GM13976 (cell line): Measurements from ENCODE around the gene EQTN.
A peak's percentile ranks its signal among the peaks of the same experiment; 100 is the strongest.

Source experiments
- DNase-seq: peaks from one replicate; pipeline ENCODE4 v3.0.0; 2012; ENCODE audit warnings: low spot score
- CTCF ChIP-seq: IDR thresholded peaks from 2 replicates; pipeline ENCODE4 v1.5.1; 2012; ENCODE audit warnings: borderline replicate concordance, mild to moderate bottlenecking; ENCODE audit not compliant: insufficient read depth; ENCODE audit errors: extremely low read depth, missing control alignments, control extremely low read depth
- in situ Hi-C: fragments of 300-500 bp; cut with MboI; formaldehyde crosslinking; loops from one replicate; pipeline ENCODE4 v1.12.0; 2022; ENCODE audit warnings: low sequenced_read_pairs, mixed read lengths, inconsistent platforms; ENCODE audit not compliant: unreplicated experiment

Gene EQTN

DNA sequence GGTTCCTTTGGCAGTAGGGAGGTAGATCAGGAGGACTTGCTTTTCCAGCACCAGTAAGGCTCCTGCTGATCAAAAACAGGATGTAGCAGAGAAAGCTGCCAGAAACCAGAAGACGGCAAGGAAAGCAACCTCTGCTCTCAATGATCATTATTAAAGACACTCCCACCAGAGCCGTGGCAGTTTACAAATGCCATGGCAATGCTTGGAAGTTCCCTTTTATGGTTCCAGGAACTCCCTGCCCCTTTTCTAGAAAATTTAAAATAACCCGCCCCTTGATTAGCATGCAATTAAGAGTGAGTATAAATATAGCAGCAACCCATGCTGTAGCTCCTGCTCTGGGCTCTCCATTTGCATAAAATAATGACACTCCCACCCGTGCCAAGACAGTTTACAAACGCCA lies 16.1 kb downstream of the EQTN start:
- no peak for TF ChIP-seq CTCF
- DNase-seq: no peak
- in situ Hi-C loops: loop anchor here (25.0 kb wide), 1 partner anchor 244 kb away; no protein-coding TSS in a partner anchor

GRCh38 chr9:27280249-27280648 lies 16.7 kb downstream of the EQTN start:
- no peak for TF ChIP-seq CTCF
- no peak for DNase-seq
- in situ Hi-C loops: loop anchor here (25.0 kb wide), 1 partner anchor 243 kb away; no protein-coding TSS in a partner anchor

GRCh38 chr9:27279611-27280010 lies 17.3 kb downstream of the EQTN start:
- no peak for DNase-seq
- in situ Hi-C loops: loop anchor here (25.0 kb wide), 1 partner anchor 242 kb away; no protein-coding TSS in a partner anchor
- no peak for TF ChIP-seq CTCF

GRCh38 chr9:27278374-27278773 lies 18.6 kb downstream of the EQTN start:
- TF ChIP-seq CTCF: no peak
- DNase-seq: no peak
- in situ Hi-C loops: loop anchor here (25.0 kb wide), 1 partner anchor 241 kb away; no protein-coding TSS in a partner anchor

DNA sequence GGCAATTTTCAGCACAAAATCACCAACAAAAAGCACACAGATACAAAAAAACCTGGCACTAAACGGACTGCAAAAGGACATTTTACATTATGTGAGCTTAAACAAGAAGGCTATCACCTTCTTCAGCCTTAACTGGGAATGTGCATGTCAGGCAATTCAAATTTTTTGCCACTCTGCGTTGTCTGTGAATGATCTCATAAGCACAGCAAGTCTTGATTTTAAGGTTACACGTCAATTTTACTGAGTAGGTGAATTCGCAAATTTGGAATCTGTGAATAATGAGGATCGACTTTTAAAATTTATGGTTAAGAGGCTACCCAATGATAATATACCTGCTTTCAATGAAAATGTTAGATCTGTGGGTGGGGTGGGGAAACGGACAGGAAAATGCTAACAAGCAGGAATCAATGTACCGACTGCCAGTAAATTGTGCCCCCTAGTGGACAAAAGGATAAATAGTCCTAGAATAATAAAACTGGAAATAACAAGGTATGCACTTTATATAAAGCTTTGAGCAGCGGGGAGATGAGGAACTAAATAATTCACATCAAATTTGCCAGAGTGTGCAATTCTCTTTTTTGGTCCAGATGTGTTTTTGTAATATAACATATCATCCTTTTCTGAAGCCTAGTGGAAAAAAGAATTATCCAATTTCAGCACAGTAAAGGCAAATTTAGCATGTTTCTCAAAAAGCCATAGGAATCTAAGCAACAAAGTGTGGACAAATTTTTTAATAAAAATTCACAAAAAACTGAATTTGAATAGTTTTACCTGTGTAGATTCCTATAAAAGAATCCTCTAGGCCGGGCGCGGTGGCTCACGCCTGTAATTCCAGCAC lies 20.5 kb downstream of the EQTN start:
- DNase-seq: peak; percentile 55
- in situ Hi-C loops: loop anchor here (25.0 kb wide), 1 partner anchor 239 kb away; no protein-coding TSS in a partner anchor

DNA sequence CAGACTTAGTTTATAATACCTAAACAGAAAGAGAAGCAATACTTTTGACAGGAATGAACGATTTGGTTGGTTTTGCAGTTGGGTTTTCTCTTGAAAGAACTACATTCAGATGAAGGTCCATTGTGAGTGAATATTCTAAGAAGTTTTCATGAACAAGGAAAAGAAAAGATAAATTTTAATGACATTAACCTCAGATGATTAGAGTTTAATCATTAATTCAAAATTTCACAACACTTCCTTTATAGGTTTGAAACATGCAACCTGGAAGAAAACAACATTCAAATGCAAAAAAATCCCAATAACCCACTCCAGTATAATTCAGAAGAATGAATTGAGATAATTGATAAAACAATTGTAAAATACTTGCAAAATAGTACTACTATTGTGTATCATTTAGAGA lies 23.8 kb downstream of the EQTN start:
- TF ChIP-seq CTCF: no peak
- DNase-seq: no peak
- in situ Hi-C loops: no loop called here

More for the DNA sequence above, 20.5 kb downstream of the EQTN start:
- peak; percentile 59 for TF ChIP-seq CTCF
